ENCODE measurements around the gene RTL1. TPM values are rescaled to one million over a fixed set of nuclear protein-coding genes. Genes with fewer than 3 reads are reported as not detected.

RTL1 gene
- polyA plus RNA-seq (2012; ENCODE audit: insufficient read depth, insufficient read length) = not detected

DNA sequence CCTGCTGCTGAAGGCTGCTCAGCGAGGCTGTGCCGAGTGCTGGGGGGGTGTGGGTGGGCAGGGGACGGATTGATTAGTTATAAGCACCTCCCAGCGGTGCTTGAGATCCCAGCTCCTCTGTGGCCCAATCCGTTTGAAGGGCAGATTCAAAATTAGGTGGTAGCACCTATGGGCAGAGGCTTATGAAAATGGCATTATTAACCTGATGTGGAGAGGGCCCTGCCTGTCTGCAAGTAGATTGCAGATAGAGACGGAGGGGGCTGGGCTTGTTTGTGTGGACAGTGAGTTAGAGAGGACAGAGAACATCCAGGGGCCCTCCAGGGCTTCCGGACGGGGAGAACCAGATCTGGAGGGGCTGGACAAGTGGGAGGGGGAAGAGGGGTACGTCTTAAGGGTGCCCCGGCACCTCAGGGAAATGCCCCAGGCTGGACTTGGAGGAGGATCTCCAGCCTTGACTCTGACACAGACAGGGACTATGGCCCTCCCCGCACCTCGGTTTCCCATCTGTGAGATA is at the start of gene RTL1:
TSS of gene RTL1 (minus strand) at position 51 of the 514 bp plus-strand sequence. CDS start 18,934 bp downstream, outside the sequence.
- no peak for DNase-seq (ENCODE audit: low read depth, low spot score)
- H3K4me3 ChIP-seq (ENCODE audit: low read length) = no peak within 1 kb of the TSS

DNA sequence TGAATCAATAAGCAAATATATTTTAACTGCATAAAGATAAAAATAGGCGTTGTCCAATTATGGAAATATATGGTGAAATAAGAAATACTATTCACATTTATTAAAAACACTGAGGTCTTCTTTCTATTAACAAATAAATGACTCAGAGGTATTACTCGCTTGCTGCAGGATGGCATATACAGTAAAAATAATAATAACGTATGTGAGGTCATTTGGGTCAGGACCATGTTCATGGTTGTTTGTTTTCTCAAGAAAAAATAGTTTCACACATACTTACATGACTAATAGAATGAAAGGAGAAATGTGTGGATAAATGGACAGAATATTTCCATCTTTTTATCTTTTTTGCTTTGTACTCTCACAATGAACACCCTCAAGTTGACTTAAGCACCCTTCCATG is 46.5 kb upstream of the RTL1 start:
- H3K4me3 ChIP-seq (ENCODE audit: low read length) = no peak overlapping the region
- no peak for DNase-seq (ENCODE audit: low read depth, low spot score)

DNA sequence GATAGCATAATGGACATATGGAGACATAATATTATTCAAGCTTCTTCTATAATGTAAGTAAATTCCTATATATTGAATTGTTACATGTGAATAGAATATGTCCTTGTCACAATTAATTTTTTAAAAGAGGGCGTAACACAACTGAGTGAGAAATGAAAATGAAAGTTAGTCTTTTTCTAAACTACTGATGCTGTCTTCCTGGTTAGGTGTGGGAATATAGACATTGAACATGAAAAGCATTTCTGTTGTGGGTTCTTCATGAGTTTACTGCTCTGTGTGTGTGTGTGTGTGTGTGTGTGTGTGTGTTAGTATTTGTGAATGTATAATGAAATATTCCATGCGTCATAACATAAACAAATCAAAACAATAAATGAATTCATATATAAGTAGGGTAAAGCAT is 40.5 kb upstream of the RTL1 start:
- H3K4me3 ChIP-seq (ENCODE audit: low read length) = no peak overlapping the region
- peak; percentile 10 for DNase-seq (ENCODE audit: low read depth, low spot score)

DNA sequence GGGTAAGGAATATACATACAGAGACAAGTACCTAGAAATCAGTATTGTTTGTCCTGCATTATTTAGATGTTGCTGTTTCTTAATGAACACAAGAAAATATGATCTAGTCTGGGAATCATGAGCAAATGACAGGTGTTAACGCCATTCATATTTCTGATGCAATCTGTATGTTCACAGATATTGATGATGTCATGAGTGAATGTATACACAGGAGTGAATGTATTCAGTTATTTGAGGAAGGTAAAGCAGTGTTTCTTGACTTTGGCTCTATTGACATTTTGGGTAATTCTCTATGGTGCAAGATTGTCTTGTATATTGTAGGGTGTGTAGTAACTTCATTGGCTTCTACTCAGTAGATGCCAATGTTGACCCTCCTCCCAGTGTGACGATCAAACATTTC is 26.7 kb upstream of the RTL1 start:
- DNase-seq (ENCODE audit: low read depth, low spot score) = no peak
- H3K4me3 ChIP-seq (ENCODE audit: low read length) = no peak overlapping the region

DNA sequence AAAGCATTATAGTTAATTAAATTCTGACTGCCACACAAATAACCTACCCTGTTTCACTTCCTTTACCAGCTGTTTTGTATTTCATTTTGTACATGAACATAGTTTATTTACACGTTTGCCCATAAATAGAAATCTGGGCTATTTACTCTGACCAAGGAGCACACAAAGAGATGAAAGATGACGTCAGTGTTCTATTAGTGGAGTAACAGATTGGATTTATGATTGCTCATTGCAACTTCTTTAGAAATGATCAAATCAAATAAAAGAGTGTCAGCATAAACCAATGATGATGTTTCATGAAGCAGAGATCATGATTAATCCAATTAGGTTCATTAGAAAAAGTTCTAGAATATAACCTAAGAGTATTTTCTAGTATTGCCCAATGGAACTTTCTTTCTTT is 12.0 kb upstream of the RTL1 start:
- DNase-seq (ENCODE audit: low read depth, low spot score) = no peak
- H3K4me3 ChIP-seq (ENCODE audit: low read length) = no peak overlapping the region

DNA sequence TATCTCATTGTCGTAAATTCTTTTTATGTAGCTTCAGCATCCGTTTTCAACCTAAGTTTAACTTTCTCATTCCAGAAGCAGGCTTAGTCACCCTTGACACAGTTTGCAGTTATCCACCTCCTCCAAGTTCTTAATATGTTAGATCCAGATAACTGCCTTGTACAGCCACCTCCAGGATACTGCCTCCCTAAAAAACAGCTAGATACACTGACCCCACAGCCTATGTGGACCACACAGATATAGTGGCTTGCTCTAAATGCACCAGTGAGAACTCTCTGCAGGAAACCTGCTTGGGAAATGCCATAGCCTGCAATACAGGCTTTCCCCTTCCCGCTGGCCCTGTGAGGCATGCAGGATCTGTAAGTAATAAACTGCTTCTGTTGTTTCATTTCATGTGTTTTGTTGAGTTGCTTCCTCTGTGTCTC is 11.1 kb upstream of the RTL1 start:
- no peak overlapping the region for H3K4me3 ChIP-seq (ENCODE audit: low read length)
- DNase-seq (ENCODE audit: low read depth, low spot score) = no peak

DNA sequence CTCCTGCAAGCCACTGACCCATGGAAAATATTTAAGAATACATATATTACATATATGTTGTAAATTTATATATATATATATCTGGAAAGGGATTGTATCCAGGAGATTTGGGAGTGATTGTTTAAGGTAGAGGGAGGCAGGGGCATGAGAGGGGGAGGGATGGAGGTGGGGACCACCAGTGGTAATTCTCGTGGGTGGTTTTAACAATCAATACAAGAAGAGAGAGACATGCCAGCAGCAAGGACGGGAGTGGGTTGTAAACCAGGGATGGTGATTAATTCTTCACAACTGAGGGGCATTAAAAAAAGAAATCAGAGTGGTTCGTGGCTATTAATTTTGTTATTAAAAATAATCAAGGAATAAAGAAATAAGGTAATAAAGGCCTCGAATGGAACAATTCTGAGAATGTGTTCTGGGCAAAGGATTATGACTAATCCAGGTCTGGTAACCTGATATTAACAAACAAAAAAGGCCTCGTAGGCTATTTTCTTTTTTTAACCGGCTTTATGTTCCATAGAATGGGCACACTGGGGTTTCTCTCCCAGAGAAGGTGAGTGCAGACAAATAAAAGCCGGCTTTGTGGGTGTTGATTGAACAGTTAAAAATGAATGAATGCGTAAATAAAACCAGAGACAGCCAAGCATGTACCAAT is 8.3 kb upstream of the RTL1 start:
- H3K4me3 ChIP-seq (ENCODE audit: low read length) = no peak overlapping the region
- DNase-seq (ENCODE audit: low read depth, low spot score) = no peak

DNA sequence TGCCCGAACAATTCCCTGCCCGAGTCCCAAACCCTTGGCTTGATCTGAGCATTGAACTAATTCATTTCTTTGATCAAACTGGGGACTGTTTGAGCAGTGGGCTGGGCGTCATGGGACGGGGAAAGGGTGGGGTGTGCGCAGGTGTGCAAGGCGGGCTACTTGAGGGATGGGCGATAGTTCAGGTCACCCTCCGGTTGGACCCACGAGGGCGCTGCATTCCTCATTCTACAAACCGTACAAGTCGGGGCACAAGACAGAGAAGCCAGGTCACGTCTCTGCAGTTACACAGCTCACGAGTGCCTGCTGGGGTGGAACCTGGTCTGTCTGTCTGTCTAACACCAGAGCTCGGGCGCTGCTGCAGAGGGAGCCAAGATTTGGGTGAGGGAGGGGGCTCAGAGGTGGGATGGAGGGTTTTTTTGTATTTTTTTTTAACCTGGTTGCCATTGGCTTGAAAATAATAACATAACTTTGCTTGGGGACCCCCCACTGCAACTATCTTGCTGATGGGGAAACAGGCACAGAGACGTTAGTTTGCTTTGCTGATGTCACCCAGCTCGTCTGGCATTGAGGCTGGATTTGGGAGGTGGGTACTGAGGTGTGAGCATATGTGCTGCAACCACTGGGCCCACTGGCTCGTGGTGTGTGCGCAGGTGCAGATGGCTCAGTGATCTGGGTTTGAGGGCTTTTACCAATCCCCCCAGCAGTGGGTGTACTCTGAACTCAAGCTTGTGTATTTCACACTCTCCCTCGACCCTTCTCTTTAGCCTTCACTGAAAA is 7.6 kb upstream of the RTL1 start:
- no peak for DNase-seq (ENCODE audit: low read depth, low spot score)

DNA sequence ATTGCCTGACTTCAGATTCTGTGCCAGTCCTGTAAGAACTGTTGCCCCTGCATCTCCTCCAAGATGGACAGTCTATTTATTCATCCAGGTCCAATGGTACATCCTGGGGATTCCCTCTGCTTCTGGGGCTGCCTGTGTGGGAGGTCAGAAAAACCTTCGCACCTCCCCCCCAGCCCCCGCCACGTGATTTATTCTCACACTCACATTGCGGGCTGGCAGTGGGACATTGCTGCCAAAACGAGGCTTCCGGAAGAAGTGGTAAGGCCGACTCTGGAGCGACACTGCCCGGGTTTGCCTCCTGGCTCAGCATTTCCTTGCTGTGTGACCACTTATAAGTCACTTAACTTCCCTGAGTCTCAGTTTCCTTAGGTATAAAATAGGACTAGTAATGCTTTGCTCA is 5.9 kb upstream of the RTL1 start:
- no peak overlapping the region for H3K4me3 ChIP-seq (ENCODE audit: low read length)
- no peak for DNase-seq (ENCODE audit: low read depth, low spot score)

More for the DNA sequence above, 7.6 kb upstream of the RTL1 start:
- no peak overlapping the region for H3K4me3 ChIP-seq (ENCODE audit: low read length)

DNA sequence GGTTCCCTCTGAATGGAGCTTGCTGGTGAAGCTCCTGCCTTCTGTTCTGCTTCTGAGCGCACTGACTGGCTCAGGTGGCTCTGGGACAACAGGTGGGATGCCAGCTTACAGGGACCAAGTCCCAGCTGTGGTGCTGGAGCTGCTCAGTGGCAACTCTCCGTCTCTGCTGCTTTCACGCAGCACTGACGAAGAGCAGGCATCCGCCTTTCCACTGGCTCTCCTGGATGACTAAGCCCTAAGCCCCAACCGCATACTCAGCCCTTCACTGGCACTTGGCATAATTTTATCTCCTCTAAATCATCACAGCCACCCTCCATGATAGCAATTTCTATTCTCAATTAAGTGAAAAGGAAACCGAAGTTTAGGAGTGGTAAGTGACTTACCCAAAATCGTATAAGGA is 3.7 kb upstream of the RTL1 start:
- no peak overlapping the region for H3K4me3 ChIP-seq (ENCODE audit: low read length)
- DNase-seq (ENCODE audit: low read depth, low spot score) = no peak

DNA sequence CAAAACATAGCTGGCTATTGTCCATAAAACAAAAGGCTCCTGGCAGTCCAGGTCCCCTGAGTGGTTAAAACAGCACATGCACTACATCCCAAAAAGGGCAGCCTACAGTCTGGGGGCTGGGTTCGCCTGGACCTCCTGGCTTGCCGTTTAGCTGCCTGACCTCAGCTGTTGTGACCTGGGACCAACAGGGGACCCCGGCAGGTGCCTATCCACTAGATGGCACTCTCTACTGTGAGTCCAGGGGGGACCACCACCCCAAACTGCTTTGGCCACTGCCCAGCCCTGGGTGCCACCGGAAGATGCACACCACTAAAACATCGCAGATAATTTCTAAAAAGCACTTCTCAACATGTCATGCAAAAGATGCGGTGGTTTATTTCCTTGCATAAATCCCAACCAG is 2.9 kb upstream of the RTL1 start:
- H3K4me3 ChIP-seq (ENCODE audit: low read length) = no peak overlapping the region
- DNase-seq (ENCODE audit: low read depth, low spot score) = no peak

DNA sequence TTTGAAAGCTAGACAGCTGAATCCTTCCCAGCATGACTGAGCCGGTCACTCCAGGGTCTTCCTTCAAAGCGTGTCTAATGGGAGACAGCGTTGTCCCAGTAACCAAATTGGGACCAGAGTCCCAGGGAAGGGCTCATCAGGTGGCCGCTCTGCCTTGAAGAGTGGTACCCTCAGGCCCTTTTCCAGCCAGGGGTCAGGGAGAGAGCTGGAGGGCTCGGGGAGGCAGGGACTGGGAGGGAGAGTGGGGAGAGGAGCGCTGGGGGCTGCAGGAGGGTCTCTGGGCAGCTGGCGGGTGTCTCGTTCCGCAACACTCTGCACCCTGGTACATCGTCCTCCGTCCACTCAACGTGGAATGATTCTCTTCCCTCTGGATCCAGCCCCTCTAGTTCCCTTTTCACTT is 1.6 kb upstream of the RTL1 start:
- no peak for DNase-seq (ENCODE audit: low read depth, low spot score)
- H3K4me3 ChIP-seq (ENCODE audit: low read length) = no peak overlapping the region

DNA sequence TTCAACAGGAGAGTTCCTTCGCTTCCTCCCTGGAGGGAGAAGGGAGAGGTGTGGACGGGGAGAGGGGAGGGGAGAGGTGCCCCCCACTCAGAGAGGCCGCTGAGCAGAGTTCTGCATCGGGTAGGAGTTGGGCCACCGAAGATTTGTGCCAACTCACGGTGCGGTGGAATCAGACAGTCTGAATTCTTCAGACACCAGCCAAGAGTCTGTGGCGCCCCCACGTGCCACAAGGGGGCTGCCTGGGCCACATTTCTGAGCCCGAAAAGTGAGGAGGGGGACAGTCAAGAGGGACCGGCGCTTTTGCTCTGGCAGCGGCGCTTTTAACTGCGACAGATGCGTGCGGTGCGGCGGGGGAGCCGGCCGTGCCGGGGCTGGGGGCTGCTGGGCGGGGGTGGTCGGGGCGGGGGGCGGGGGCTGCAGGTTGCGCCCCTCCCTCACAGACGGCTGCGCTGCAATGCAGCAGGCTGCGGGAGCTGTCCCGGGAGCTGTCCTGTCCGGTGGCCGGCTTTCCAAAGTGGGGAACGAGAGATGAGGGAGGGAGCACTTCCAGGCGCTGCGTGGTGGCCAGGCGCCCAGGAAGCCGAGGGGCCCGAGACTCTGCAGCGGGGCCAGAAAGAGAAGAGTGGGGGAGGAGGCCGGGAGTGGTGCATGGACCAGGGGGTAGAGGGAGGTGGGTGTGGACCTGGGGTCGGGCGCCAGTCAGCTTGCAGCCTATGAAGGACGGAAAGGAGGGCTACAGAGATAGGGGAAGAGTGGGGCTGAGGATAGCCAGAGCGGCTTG is 975 bp upstream of the RTL1 start:
- DNase-seq (ENCODE audit: low read depth, low spot score) = no peak
- H3K4me3 ChIP-seq (ENCODE audit: low read length) = no peak overlapping the region

DNA sequence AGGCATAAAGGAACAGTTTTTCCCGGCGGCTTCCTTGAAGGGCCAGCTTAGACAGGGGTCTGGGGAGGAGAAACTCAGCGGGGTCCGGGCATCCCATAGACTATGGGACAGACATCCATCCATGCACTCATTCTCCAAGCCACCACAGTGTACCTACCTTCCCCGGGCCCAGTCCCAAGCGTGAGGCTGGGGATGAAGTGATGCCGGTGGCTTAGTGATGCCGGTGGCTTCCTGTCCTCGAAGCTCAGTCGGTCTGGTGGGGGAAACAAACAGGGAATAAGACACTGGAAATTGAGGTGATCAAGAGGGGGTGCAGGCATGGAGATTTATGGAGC is 421 bp downstream of the RTL1 start:
- DNase-seq (ENCODE audit: low read depth, low spot score) = no peak
- H3K4me3 ChIP-seq (ENCODE audit: low read length) = no peak overlapping the region

DNA sequence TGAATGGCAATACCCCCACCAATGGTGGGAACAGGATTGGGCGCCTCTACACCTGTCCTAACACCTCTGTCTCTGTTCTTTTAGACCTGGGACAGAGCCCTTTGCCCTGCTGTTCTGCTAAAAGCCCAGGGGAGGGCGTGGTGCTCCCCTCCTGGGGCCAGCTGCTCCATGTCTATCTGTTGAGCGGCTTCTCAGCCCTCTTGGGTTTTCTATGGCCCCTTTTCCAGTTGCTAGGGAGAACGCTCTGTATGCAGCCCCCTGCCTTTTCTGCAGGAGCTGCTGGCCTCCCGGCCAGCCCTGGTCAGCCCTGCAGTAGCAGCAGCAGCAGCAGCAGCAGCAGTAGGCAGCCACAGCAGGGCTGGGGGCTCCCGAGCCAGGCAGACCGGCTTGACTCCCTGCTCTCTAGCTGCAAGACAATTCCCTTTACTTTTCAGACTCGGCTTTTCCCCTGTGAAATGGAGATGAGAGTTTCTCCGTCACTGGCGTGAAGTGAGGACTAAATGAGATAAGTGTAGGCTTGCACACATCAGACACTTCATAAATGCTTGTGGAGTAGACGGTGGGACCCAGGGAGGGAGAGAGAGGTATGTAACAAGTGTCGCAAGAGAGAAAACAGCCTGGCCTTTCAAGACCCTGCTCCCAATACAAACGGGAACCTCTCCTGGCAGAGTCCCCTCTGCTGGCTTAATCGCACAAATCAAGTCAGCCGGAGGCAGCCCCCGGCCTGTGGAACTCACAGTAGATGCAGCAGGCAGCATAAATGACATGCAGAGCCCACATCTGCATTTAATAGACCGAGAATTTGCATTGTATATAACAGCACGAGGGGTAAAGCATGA is 1.0 kb downstream of the RTL1 start:
- peak; percentile 2 for DNase-seq (ENCODE audit: low read depth, low spot score)
- H3K4me3 ChIP-seq (ENCODE audit: low read length) = no peak overlapping the region

DNA sequence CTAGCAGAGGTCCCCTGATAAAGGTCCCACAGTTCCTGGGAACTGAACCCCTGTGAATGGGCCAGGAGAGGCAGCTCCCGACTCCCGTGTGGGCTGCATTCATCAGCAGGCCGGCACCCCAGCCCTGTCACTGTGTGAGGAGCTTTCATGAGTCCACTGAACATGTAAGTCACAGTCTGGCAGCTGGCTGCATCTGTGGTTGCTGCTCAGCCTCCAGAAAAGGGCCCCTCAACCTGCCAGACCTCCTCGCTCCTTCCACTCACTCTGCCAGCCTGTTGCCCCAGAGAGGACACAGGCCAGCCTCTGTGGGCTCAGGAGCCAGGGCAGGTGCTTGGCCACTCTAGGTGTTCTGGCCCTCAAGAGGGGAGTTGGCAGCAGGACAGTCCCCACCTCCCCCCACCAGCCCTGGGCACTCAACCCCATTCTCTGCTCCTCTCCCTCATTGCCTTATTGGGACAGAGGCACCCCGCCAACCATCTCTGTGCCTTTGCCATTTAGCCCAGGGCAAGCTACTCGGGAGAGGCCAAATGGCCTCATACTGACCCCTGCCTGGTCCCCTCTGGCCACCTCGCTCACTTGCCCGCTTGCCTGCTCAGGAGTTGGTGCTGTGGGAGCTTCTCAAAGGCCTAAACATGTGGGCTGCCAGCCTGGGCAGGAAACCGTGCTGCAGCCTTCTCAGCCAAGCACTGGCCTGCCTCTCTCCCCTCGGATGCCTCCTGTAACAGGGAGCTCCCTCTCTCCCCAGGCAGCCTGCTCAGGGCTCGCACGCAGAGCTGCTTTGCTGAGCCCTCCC is 1.9 kb downstream of the RTL1 start:
- no peak overlapping the region for H3K4me3 ChIP-seq (ENCODE audit: low read length)
- DNase-seq (ENCODE audit: low read depth, low spot score) = no peak

DNA sequence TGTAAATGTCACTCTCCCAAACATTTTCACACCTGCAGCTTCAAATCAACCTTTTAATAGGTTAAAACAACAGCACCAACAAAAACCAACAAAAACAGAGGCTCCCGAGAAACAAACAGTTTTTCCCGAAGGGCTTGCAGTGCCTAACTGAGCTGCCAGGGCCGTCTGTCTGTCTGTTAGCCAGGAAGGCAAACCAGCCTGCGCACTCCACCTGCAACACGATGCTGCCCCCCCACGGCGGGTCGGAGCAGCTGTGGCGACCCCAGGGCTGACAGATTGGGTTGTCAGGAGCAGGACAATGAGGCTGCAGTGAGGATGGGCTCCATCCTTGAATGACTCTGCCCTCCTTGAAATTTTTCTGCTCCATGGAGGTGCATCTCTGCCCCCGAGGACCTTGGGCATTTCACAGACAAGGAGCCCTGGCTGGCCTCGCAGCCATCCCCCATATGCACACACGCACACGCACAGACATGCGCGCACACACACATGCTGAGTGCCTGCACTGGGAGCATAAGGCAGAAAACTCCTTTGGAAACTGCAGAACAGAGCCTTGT is 2.6 kb downstream of the RTL1 start:
- peak; percentile 10 for DNase-seq (ENCODE audit: low read depth, low spot score)
- H3K4me3 ChIP-seq (ENCODE audit: low read length) = no peak overlapping the region

Data from Jurkat, Clone E6-1 (cell line).